H1 (cell line): ENCODE measurements around the gene EVA1B. TPM values are rescaled to one million over a fixed set of nuclear protein-coding genes. Genes with fewer than 3 reads are reported as not detected.
A peak's percentile ranks its signal among the peaks of the same experiment; 100 is the strongest.

ENCODE experiments used
- BCL11A ChIP-seq, 2 experiments: IDR thresholded peaks; one replicate each; pipeline ENCODE4 v1.6.1; 2011; ENCODE audit warnings: low read depth in 2 of 2, low read length in 2 of 2, mild to moderate bottlenecking in 2 of 2
- MAX ChIP-seq: IDR thresholded peaks from 2 replicates; pipeline ENCODE4 v1.6.1; 2012; ENCODE audit warnings: inconsistent platforms
- POLR2A ChIP-seq, 2 experiments: IDR thresholded peaks; 1 replicate in 1 of 2; 2 replicates in 1 of 2; pipeline ENCODE4 v1.6.1; 2011; ENCODE audit warnings: low read depth in 2 of 2, low read length in 2 of 2, mild to moderate bottlenecking in 2 of 2; ENCODE audit errors: control extremely low read depth in 1 of 2
- POLR2AphosphoS5 ChIP-seq: IDR thresholded peaks from 2 replicates; pipeline ENCODE4 v1.6.1; 2011; ENCODE audit warnings: low read depth, low read length
- POU5F1 ChIP-seq: IDR thresholded peaks from 2 replicates; pipeline ENCODE4 v1.6.1; 2011; ENCODE audit warnings: low read depth, mild to moderate bottlenecking, low read length, moderate library complexity
- SIRT6 ChIP-seq: IDR thresholded peaks from one replicate; pipeline ENCODE4 v1.7.1; 2012; ENCODE audit warnings: low read length, inconsistent platforms
- SP4 ChIP-seq: IDR thresholded peaks from 2 replicates; pipeline ENCODE4 v1.6.1; 2012; ENCODE audit warnings: low read length, inconsistent platforms
- TAF7 ChIP-seq: optimal IDR thresholded peaks from 2 replicates; pipeline ENCODE3; 2011; ENCODE audit warnings: low read depth, mild to moderate bottlenecking, inconsistent platforms, low read length, moderate library complexity, borderline replicate concordance
- YY1 ChIP-seq: IDR thresholded peaks from 2 replicates; pipeline ENCODE4 v1.6.1; 2011; ENCODE audit warnings: low read depth, mild to moderate bottlenecking, low read length
- polyA plus RNA-seq, 7 experiments: library from polyadenylated mRNA; depleted of rRNA in 3 of 7; stranded (reverse) in 5 of 7; unstranded in 2 of 7; fragments of >200 nt in 5 of 7; fragments of 200-250 nt in 2 of 7; gene quantifications; 1 replicate in 5 of 7; 2 replicates in 1 of 7; 4 replicates in 1 of 7; pipeline versions ENCODE4 v1.2.1 to v1.2.3, GENCODE V29; 2011 to 2013; ENCODE audit warnings: missing spikeins in 2 of 7, mixed read lengths in 2 of 7
- total RNA-seq: library from RNA; stranded (reverse); fragmentation: NEBNext Ultra II Directional; extraction: Animal tissue kit (Norgen Biotek cat#: 25700); gene quantifications from 2 replicates; pipeline ENCODE4 v1.2.1, GENCODE V29; 2021

EVA1B gene
- total and polyA plus RNA-seq, 2 of the 8 experiments (the other 6 are each of a cell fraction or from before 2014, with no cell fraction given), result 10.0 to 19.9 TPM

- no peak for TF ChIP-seq YY1
- TF ChIP-seq SP4, result no peak
- TF ChIP-seq POU5F1, result no peak
- TF ChIP-seq BCL11A (IDR thresholded peaks at IDR 0.05; ENCODE audit: low read depth in 2 of 2, low read length in 2 of 2), result no peak
- peak; percentile 30; the same call in 1 of the 2 replicates for TF ChIP-seq POLR2AphosphoS5
- TF ChIP-seq TAF7, result no peak
- peak in 1 of 2 experiments; percentile 53; a peak in 2 of 3 replicates for TF ChIP-seq POLR2A (IDR thresholded peaks at IDR 0.05; ENCODE audit: control extremely low read depth in 1 of 2, low read depth in 2 of 2, low read length in 2 of 2)
- no peak for TF ChIP-seq SIRT6
- 0 out of 2 replicates have a peak, but pooled peaks have one; percentile 38 for TF ChIP-seq MAX
Observed at GRCh38 chr1:36322786-36323635, 434 bp downstream of the EVA1B start (continued).
